H9 (cell line): ENCODE results near the gene ENGASE. TPM values are rescaled to one million over a fixed set of nuclear protein-coding genes. Genes with fewer than 3 reads are reported as not detected.

Experiments used
- DNase-seq: peaks from one replicate; pipeline ENCODE4 v3.0.0-alpha.2; 2017
- H2AFZ ChIP-seq: one replicate; pipeline ENCODE4 v1.6.1; 2013; ENCODE audit warnings: mild to moderate bottlenecking, low read length, control low read depth, moderate library complexity
- H2AK5ac ChIP-seq: 2 replicates; pipeline ENCODE4 v1.6.1; 2013; ENCODE audit warnings: low read length, control low read depth, mixed read lengths; ENCODE audit not compliant: insufficient read length
- H2BK120ac ChIP-seq: one replicate; pipeline ENCODE4 v1.6.1; 2013; ENCODE audit warnings: low read depth, mild to moderate bottlenecking, low read length, control low read depth, inconsistent platforms; ENCODE audit not compliant: poor library complexity, severe bottlenecking
- H2BK12ac ChIP-seq: 2 replicates; pipeline ENCODE4 v1.6.1; 2013; ENCODE audit warnings: low read length, control low read depth, mixed read lengths, low read depth; ENCODE audit not compliant: insufficient read length
- H2BK15ac ChIP-seq: 2 replicates; pipeline ENCODE4 v1.6.1; 2013; ENCODE audit warnings: low read depth, low read length, control low read depth
- H2BK20ac ChIP-seq: one replicate; pipeline ENCODE4 v1.6.1; 2013; ENCODE audit warnings: low read depth, mild to moderate bottlenecking, low read length, control low read depth, inconsistent platforms; ENCODE audit not compliant: poor library complexity, severe bottlenecking
- H2BK5ac ChIP-seq: 2 replicates; pipeline ENCODE4 v1.6.1; 2013; ENCODE audit warnings: low read length, control low read depth, mixed read lengths; ENCODE audit not compliant: insufficient read length
- H3K14ac ChIP-seq: 2 replicates; pipeline ENCODE4 v1.6.1; 2013; ENCODE audit warnings: low read length, control low read depth; ENCODE audit not compliant: insufficient read depth
- H3K18ac ChIP-seq: 2 replicates; pipeline ENCODE4 v1.6.1; 2013; ENCODE audit warnings: low read depth, mild to moderate bottlenecking, mixed read lengths, low read length, control low read depth; ENCODE audit not compliant: insufficient read length
- H3K23ac ChIP-seq: 2 replicates; pipeline ENCODE4 v1.6.1; 2013; ENCODE audit warnings: low read length, control low read depth, mixed read lengths, low read depth; ENCODE audit not compliant: insufficient read length
- H3K23me2 ChIP-seq: 2 replicates; pipeline ENCODE4 v1.6.1; 2013; ENCODE audit warnings: low read depth, mild to moderate bottlenecking, mixed read lengths, low read length, control low read depth; ENCODE audit not compliant: insufficient read length, poor library complexity, severe bottlenecking
- H3K27ac ChIP-seq: 2 replicates; pipeline ENCODE4 v1.5.1; 2013; ENCODE audit warnings: low read length, control low read depth, mixed read lengths, low read depth; ENCODE audit not compliant: insufficient read length
- H3K27me3 ChIP-seq: 2 replicates; pipeline ENCODE4 v1.6.1; 2013; ENCODE audit warnings: low read length, control low read depth, inconsistent platforms; ENCODE audit not compliant: insufficient read depth
- H3K4ac ChIP-seq: 2 replicates; pipeline ENCODE4 v1.6.1; 2013; ENCODE audit warnings: low read depth, mild to moderate bottlenecking, control low read depth, inconsistent platforms, low read length, moderate library complexity
- H3K4me1 ChIP-seq: 2 replicates; pipeline ENCODE4 v1.6.1; 2013; ENCODE audit warnings: low read length, control low read depth, inconsistent platforms; ENCODE audit not compliant: insufficient read depth
- H3K4me2 ChIP-seq: 2 replicates; pipeline ENCODE4 v1.6.1; 2013; ENCODE audit warnings: low read length, control low read depth, mixed read lengths; ENCODE audit not compliant: insufficient read length, insufficient read depth
- H3K56ac ChIP-seq: 2 replicates; pipeline ENCODE4 v1.6.1; 2013; ENCODE audit warnings: low read depth, mild to moderate bottlenecking, mixed read lengths, low read length, control low read depth; ENCODE audit not compliant: insufficient read length
- H3K79me1 ChIP-seq: 2 replicates; pipeline ENCODE4 v1.6.1; 2013; ENCODE audit warnings: low read depth, mild to moderate bottlenecking, moderate library complexity, low read length, control low read depth, inconsistent platforms; ENCODE audit not compliant: insufficient read depth, poor library complexity, severe bottlenecking
- H3K79me2 ChIP-seq: 2 replicates; pipeline ENCODE4 v1.6.1; 2013; ENCODE audit warnings: low read length, control low read depth, inconsistent platforms; ENCODE audit not compliant: insufficient read depth
- H3K9ac ChIP-seq: 2 replicates; pipeline ENCODE4 v1.6.1; 2013; ENCODE audit warnings: low read length, control low read depth, mixed read lengths; ENCODE audit not compliant: insufficient read length; ENCODE audit errors: extremely low read depth
- H3K9me3 ChIP-seq: one replicate; pipeline ENCODE4 v1.6.1; 2013; ENCODE audit warnings: low read depth, low read length, inconsistent platforms; ENCODE audit not compliant: control insufficient read depth
- H3T11ph ChIP-seq: one replicate; pipeline ENCODE4 v1.6.1; 2013; ENCODE audit warnings: mild to moderate bottlenecking, low read length, control low read depth, inconsistent platforms
- H4K20me1 ChIP-seq: one replicate; pipeline ENCODE4 v1.6.1; 2013; ENCODE audit not compliant: control insufficient read depth, insufficient read length, insufficient read depth
- H4K5ac ChIP-seq: 2 replicates; pipeline ENCODE4 v1.6.1; 2013; ENCODE audit warnings: low read depth, mild to moderate bottlenecking, mixed read lengths, low read length, control low read depth; ENCODE audit not compliant: insufficient read length
- H4K8ac ChIP-seq: replicated peaks from 2 replicates; pipeline ENCODE4 v1.6.1; 2013; ENCODE audit warnings: low read length, control low read depth, mixed read lengths, low read depth; ENCODE audit not compliant: insufficient read length
- H4K91ac ChIP-seq: 2 replicates; pipeline ENCODE4 v1.6.1; 2013; ENCODE audit warnings: low read depth, mild to moderate bottlenecking, moderate library complexity, mixed read lengths, low read length, control low read depth; ENCODE audit not compliant: insufficient read length
- H3K27ac Mint-ChIP-seq, 3 experiments: 2 replicates in 2 of 3; 3 replicates in 1 of 3; pipeline ENCODE4 v1.8.0; 2020 to 2021; ENCODE audit warnings: mixed read lengths in 3 of 3, mild to moderate bottlenecking in 1 of 3, moderate library complexity in 1 of 3
- H3K27me3 Mint-ChIP-seq: 2 replicates; pipeline ENCODE4 v1.8.0; 2021; ENCODE audit warnings: low read depth, mild to moderate bottlenecking, moderate library complexity, mixed read lengths
- H3K36me3 Mint-ChIP-seq, 3 experiments: 2 replicates in 2 of 3; 3 replicates in 1 of 3; pipeline ENCODE4 v1.8.0; 2020 to 2021; ENCODE audit warnings: low read depth in 3 of 3, mixed read lengths in 3 of 3; ENCODE audit not compliant: insufficient read depth in 1 of 3
- H3K4me1 Mint-ChIP-seq, 2 experiments: 2 replicates each; pipeline ENCODE4 v1.8.0; 2020; ENCODE audit warnings: mixed read lengths in 2 of 2
- H3K4me3 Mint-ChIP-seq, 2 experiments: 2 replicates in 1 of 2; 3 replicates in 1 of 2; pipeline ENCODE4 v1.8.0; 2020 to 2021; ENCODE audit warnings: mild to moderate bottlenecking in 2 of 2, mixed read lengths in 2 of 2, moderate library complexity in 1 of 2
- H3K9me3 Mint-ChIP-seq, 2 experiments: 2 replicates in 1 of 2; 3 replicates in 1 of 2; pipeline ENCODE4 v1.8.0; 2020; ENCODE audit warnings: mild to moderate bottlenecking in 2 of 2, mixed read lengths in 2 of 2, moderate library complexity in 1 of 2
- CTCF ChIP-seq: fragments of 200-600 bp; sonication (generic); conservative IDR thresholded peaks from 3 replicates; pipeline ENCODE4 v1.8.0; 2021; ENCODE audit warnings: antibody characterized with exemption, mild to moderate bottlenecking
- WGBS: extraction: QIAGEN DNeasy Blood & Tissue Kit; methylation state at CpG from one replicate; pipeline ENCODE4 v1.1.7; 2013; ENCODE audit warnings: missing lambda C conversion rate, low lambda C conversion rate, mixed read lengths; ENCODE audit not compliant: insufficient read length; ENCODE audit errors: extremely low coverage; 5-methylcytosine and 5-hydroxymethylcytosine counted together
- total RNA-seq: library from RNA; stranded (reverse); gene quantifications from 2 replicates; pipeline ENCODE4 v1.2.1, GENCODE V29; 2021

Gene ENGASE
- total RNA-seq, 1 experiment from 2014 or later, result 20.6 TPM

DNA sequence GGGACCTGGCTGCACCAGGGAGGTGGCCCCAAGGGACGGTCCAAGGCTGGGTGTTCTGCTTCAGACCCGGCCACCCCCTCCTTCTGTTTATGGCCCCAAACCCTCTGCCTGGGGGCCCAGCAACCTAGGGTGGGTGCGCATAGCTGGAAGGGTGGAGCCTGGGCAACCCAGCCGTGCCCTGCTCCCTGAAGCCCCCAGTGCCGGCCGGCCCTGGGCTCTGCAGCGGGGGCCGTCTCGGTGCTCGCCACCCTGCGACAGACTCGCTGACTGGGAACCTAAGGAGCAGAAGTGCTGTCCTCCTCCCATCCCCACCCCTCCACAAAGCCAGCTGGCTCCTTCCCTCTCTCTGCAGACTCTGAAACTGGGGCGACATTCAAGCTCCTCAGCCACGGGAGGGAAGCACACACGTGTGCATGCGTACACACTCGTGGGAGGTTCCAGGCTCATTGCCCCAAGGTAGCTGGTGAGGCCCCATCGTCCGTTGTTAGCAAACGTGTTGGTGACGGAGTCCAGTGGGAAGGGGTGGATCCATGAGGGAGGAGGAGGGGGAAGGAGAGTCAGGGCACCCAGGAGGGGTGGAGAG is 43.4 kb downstream of the ENGASE start:
- H3K27ac ChIP-seq, result no peak overlapping the region
- peaks cover 2 to 18% of the 10 kb centered on the region in 2 experiments; a peak in 2 of 4 replicates for H3K4me1 Mint-ChIP-seq
- no CpG with 5 or more reads among the region's 21 CpGs for WGBS
- H4K5ac ChIP-seq, result no peak overlapping the region
- no peak for DNase-seq
- no peaks in the 10 kb centered on the region for H3K27me3 ChIP-seq
- no peak overlapping the region for H4K91ac ChIP-seq
- H2BK15ac ChIP-seq, result no peak overlapping the region
- H3K36me3 Mint-ChIP-seq, result no peaks in the 10 kb centered on the region
- no peak overlapping the region for H3T11ph ChIP-seq
- H2AK5ac ChIP-seq, result no peak overlapping the region
- no peak overlapping the region for H3K18ac ChIP-seq
- no peaks in the 10 kb centered on the region for H4K20me1 ChIP-seq
- no peak overlapping the region for H3K4me3 Mint-ChIP-seq
- H3K4me1 ChIP-seq, result no peaks in the 10 kb centered on the region
- H3K9me3 Mint-ChIP-seq, result no peaks in the 10 kb centered on the region
- TF ChIP-seq CTCF, result no peak
- H3K56ac ChIP-seq, result no peak overlapping the region
- no peak overlapping the region for H3K9ac ChIP-seq
- H3K4ac ChIP-seq, result no peak overlapping the region
- H2BK120ac ChIP-seq, result no peak overlapping the region
- no peak overlapping the region for H3K23ac ChIP-seq
- H3K23me2 ChIP-seq, result no peaks in the 10 kb centered on the region
- no peaks in the 10 kb centered on the region for H3K79me2 ChIP-seq
- no peak overlapping the region for H2BK5ac ChIP-seq
- no peak overlapping the region for H2BK12ac ChIP-seq
- H4K8ac ChIP-seq, result no peak overlapping the region
- H3K9me3 ChIP-seq, result no peaks in the 10 kb centered on the region
- H3K27me3 Mint-ChIP-seq, result peaks cover 2% of the 10 kb centered on the region; the same call in 1 of the 2 replicates
- 0 out of 2 replicates have a peak overlapping the region, but pooled peaks have one; percentile 12 for H3K14ac ChIP-seq
- H2BK20ac ChIP-seq, result no peak overlapping the region
- H3K4me2 ChIP-seq, result no peak overlapping the region
- no peak overlapping the region for H2AFZ ChIP-seq
- H3K27ac Mint-ChIP-seq, result peak overlapping the region in 1 of 3 experiments; percentile 88; a peak in 2 of 7 replicates
- H3K79me1 ChIP-seq, result no peaks in the 10 kb centered on the region
